DOHH2 (cell line): ENCODE measurements around the gene MTM1.

Source experiments
- CTCF ChIP-seq: fragments of 200-600 bp; sonication (generic); IDR thresholded peaks from one replicate; pipeline ENCODE4 v1.5.1; 2014; ENCODE audit warnings: antibody characterized with exemption, mild to moderate bottlenecking, low read depth, low read length; ENCODE audit not compliant: poor library complexity, severe bottlenecking
- EZH2phosphoT487 ChIP-seq: fragments of 200-600 bp; sonication (generic); IDR thresholded peaks from 2 replicates; pipeline ENCODE4 v1.6.1; 2017; ENCODE audit warnings: borderline replicate concordance, mild to moderate bottlenecking, antibody characterized with exemption, low read length, moderate library complexity, mixed read lengths

- TF ChIP-seq CTCF (no peak), EZH2phosphoT487 (no peak)
Observed at GRCh38 chrX:150543230-150544155, 24.9 kb upstream of the MTM1 start.
